Thoracic aorta (tissue), 2 donors: Measurements from ENCODE around the gene TSPAN11. TPM values are rescaled to one million over a fixed set of nuclear protein-coding genes. Genes with fewer than 3 reads are reported as not detected.

Source experiments
- ATAC-seq: fragments of 150-250 bp; one replicate; pipeline ENCODE4 v1.8.0; 2017; ENCODE audit warnings: low read depth; ENCODE audit not compliant: insufficient number of reproducible peaks, low FRiP score
- DNase-seq: peaks from one replicate; pipeline ENCODE4 v3.0.0-alpha.2; 2020; ENCODE audit warnings: low spot score
- H3K27ac ChIP-seq, 2 donors: fragments of 200-600 bp; sonication (generic); 1 replicate in 1 of 2; 2 replicates in 1 of 2; pipeline ENCODE4 v1.5.1; 2016; ENCODE audit warnings: mild to moderate bottlenecking in 2 of 2, moderate library complexity in 2 of 2
- H3K27me3 ChIP-seq: fragments of 200-600 bp; sonication (generic); replicated peaks from 2 replicates; pipeline ENCODE4 v1.6.0; 2016; ENCODE audit warnings: mild to moderate bottlenecking; ENCODE audit not compliant: insufficient read depth
- H3K36me3 ChIP-seq: fragments of 200-600 bp; sonication (generic); one replicate; pipeline ENCODE4 v1.5.1; 2016
- H3K4me1 ChIP-seq, 2 donors: fragments of 200-600 bp; sonication (generic); 1 replicate in 1 of 2; 2 replicates in 1 of 2; pipeline versions ENCODE4 v1.5.1 to v1.6.0; 2016; ENCODE audit warnings: low read depth in 2 of 2, mild to moderate bottlenecking in 1 of 2; ENCODE audit not compliant: control insufficient read depth in 1 of 2
- H3K4me3 ChIP-seq: fragments of 200-600 bp; sonication (generic); 2 replicates; pipeline ENCODE4 v1.5.1; 2016; ENCODE audit warnings: mild to moderate bottlenecking
- H3K9me3 ChIP-seq: fragments of 200-600 bp; sonication (generic); 2 replicates; pipeline ENCODE4 v1.5.1; 2016
- total RNA-seq, 2 donors: library from RNA; depleted of rRNA; stranded (reverse); fragments of >200 nt; gene quantifications; one replicate each; pipeline versions ENCODE4 v1.1.0 to v1.2.3, GENCODE V29; 2016
- TF ChIP-seq, protein P1 (sequence below): fragments of 200-600 bp; sonication (generic); IDR thresholded peaks from one replicate; pipeline ENCODE4 v1.5.1; 2019; ENCODE audit warnings: antibody characterized with exemption

The TSPAN11 gene
- total RNA-seq, 2 donors from 2014 or later: 0.41 to 3.0 TPM

DNA sequence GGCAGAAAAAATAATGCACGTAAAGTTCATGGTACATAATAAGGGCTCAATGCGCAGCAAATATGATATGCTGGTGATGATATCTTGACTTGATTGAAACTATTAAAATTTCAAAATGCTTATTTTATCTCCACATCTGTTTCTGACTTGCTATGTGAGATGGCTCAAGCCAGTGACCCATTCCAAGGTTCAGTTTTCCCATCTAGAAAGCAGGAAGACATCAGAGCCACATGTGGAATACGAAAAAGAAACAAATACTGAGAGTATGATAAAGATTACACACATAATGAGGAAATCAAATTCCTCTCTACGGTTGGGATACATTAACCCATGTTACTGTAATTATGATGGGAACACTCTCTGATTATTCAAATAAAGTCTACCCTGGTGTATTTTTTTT is 24.0 kb upstream of the TSPAN11 start:
- no peaks in the 10 kb centered on the region for H3K27me3 ChIP-seq
- H3K27ac ChIP-seq: no peak overlapping the region
- no peaks in the 10 kb centered on the region for H3K36me3 ChIP-seq
- no peaks in the 10 kb centered on the region for H3K4me1 ChIP-seq
- DNase-seq (no peak), ATAC-seq (no peak)
- no peaks in the 10 kb centered on the region for H3K9me3 ChIP-seq
- TF ChIP-seq, protein P1, sequence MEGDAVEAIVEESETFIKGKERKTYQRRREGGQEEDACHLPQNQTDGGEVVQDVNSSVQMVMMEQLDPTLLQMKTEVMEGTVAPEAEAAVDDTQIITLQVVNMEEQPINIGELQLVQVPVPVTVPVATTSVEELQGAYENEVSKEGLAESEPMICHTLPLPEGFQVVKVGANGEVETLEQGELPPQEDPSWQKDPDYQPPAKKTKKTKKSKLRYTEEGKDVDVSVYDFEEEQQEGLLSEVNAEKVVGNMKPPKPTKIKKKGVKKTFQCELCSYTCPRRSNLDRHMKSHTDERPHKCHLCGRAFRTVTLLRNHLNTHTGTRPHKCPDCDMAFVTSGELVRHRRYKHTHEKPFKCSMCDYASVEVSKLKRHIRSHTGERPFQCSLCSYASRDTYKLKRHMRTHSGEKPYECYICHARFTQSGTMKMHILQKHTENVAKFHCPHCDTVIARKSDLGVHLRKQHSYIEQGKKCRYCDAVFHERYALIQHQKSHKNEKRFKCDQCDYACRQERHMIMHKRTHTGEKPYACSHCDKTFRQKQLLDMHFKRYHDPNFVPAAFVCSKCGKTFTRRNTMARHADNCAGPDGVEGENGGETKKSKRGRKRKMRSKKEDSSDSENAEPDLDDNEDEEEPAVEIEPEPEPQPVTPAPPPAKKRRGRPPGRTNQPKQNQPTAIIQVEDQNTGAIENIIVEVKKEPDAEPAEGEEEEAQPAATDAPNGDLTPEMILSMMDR: no peak
- no peak overlapping the region for H3K4me3 ChIP-seq

DNA sequence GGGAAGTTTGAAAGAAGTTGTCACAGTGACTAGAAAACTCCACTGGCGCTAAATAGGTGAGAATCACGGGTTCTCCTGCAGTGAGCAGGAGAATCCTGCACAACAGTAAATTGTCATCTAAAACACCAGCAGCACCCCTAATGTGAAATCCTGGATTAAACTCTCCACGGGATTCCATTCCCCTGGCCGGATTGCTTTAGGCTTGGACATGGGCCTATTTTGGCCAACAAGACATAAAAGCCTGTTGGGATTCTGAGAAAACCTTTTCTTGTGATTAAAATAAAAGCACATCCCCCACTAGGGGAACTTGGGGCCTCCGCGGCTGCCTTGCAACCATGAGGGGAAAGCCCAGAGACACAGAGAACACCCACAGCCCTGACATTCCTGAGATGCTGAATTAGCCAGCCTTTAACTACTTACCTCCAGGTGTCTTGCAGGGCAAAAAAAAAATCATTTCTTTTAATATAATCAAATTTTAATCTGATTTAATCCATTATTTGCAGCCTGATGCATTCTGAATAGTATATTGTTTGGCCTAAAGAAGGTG is 21.0 kb upstream of the TSPAN11 start:
- H3K27me3 ChIP-seq: no peaks in the 10 kb centered on the region
- ATAC-seq: no peak
- TF ChIP-seq, protein P1: no peak
- H3K9me3 ChIP-seq: no peaks in the 10 kb centered on the region
- H3K27ac ChIP-seq: no peak overlapping the region
- no peak overlapping the region for H3K4me3 ChIP-seq
- no peaks in the 10 kb centered on the region for H3K36me3 ChIP-seq
- no peaks in the 10 kb centered on the region for H3K4me1 ChIP-seq
- DNase-seq: no peak

DNA sequence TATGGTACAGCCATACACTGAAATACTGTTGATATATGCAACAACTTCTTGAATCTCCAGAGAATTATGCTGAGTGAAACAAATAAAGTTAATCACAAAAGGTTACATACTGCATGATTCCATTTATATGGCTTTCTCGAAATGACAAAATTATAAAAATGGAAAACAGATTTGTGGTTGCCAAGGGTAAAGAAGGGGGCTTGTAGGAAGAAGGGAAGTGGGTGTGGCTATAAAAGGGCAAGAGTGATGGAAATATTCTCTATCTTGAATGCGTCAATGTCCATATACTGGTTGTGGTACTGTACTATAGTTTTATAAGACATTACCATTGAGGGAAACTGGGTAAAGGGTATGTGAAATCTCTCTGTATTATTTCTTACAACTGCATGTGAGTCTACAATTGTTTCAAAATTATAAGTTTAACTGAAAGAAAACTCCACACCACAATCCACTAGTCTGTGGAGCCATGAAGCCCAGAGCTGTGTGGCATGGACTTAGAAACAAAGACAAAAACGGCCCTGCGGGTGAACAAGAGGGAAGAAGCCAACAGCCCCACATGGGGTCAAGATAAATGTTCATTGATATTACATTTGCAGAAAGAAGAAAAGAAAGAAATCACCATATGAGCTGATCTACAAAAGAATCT is 18.3 kb upstream of the TSPAN11 start:
- Histone ChIP-seq H3K4me1 (no peaks in the 10 kb centered on the region), H3K9me3 (no peaks in the 10 kb centered on the region), H3K27ac (no peak overlapping the region), H3K36me3 (no peaks in the 10 kb centered on the region), H3K27me3 (no peaks in the 10 kb centered on the region), H3K4me3 (no peak overlapping the region)
- TF ChIP-seq, protein P1: no peak
- DNase-seq (no peak), ATAC-seq (no peak)

DNA sequence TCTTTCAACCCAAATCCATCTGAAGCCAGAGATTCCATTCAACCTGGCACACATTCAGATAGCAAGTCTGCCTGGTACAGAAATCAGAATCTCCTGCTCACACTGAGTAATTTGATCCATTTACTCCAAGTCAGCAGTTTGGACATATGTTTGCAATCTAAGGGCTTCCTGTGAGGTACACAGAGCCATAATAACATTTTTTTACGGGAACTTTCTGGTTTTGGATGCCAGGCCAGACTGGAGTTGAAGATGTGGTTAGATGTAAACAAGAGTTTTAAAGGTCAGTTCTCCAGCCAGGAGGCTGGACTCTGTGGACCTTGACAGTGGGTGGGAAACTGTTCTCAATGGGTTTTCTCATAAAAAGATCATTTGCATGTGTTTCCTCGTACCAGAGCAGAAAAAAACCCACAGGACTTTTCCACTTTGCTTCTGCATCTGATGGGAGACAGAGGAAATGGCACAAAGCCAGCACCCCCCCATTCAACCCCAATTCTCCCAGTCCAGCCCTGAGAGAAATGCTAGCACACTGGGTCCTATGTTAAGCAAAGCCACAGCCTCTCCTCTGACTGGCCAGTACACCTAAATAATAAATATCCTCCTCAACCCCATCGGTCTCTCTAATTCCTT is 17.7 kb upstream of the TSPAN11 start:
- Histone ChIP-seq H3K4me1 (no peaks in the 10 kb centered on the region), H3K27me3 (no peaks in the 10 kb centered on the region), H3K4me3 (no peak overlapping the region), H3K9me3 (no peaks in the 10 kb centered on the region), H3K36me3 (no peaks in the 10 kb centered on the region), H3K27ac (no peak overlapping the region)
- ATAC-seq (no peak), DNase-seq (no peak)
- TF ChIP-seq, protein P1: no peak

DNA sequence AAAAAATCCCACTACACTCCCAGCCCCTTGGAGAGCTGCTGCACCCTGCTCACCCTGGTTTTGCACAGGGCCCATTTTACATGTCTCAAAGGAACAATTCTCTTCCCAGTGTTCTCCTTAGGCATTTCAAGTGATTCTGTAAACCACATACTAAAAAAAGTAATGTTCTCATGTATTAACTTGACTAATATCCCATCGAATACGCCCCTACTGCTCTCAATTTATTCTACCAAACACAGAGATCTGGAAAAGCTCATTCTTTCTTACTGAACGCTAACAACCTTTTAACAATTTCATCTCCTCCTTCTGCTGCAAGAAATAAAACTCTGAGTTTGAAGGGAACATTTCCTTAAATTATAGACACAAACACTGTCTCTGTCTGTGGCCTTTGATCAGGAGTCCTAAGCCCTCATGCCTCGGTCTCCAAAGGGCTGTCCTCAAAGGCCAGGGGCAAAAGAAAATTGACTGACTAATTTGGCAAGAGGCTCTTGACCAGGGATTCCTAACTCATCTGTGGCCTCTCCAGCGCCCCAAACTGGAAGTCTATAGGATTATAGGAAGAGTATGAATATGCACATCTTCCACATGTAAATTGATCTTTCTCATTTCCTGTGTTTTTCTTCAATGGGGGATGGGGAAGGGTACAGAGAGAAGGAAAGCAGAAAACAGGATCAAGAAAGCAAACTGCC is 17.1 kb upstream of the TSPAN11 start:
- Histone ChIP-seq H3K36me3 (no peaks in the 10 kb centered on the region), H3K9me3 (no peaks in the 10 kb centered on the region), H3K27me3 (no peaks in the 10 kb centered on the region), H3K4me3 (no peak overlapping the region), H3K4me1 (no peaks in the 10 kb centered on the region), H3K27ac (no peak overlapping the region)
- ATAC-seq: no peak
- DNase-seq: no peak
- TF ChIP-seq, protein P1: no peak
